HG03442 (cell line): ENCODE data around the gene PRL.

ENCODE experiments used
- ATAC-seq: cut with Tn5 transposase; IDR thresholded peaks from one replicate; pipeline ENCODE4 v1.9.1; 2021; ENCODE audit warnings: mild to moderate bottlenecking, moderate library complexity; ENCODE audit not compliant: unreplicated experiment

Gene PRL

GRCh38 chr6:22296936-22297335 lies at the start of gene PRL:
Gene PRL (minus strand): TSS chr6:22297036. CDS start chr6:22296982, 54 bp downstream.
- no peak for ATAC-seq

DNA sequence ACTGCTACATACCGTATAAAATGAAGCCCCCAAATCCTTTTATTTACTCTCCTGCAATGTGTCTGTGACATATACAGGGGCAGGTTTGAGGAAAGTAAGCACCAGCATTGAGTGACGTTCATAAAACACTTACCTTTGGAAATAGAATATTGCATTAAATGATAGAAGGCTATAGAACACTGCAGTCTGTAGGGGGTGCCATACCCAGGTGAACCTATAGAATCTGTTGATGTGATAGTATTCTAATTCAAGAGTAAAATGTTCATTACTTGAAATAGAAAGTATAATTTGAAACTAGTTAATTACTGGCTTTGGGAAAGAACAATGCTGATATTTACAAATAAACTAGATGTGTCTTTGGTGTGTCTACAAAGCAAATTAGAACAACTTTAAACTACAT lies 47.0 kb upstream of the PRL start:
- ATAC-seq = no peak

- no peak for ATAC-seq
These were observed 37.9 kb upstream of the PRL start for GRCh38 chr6:22334778-22335177.

DNA sequence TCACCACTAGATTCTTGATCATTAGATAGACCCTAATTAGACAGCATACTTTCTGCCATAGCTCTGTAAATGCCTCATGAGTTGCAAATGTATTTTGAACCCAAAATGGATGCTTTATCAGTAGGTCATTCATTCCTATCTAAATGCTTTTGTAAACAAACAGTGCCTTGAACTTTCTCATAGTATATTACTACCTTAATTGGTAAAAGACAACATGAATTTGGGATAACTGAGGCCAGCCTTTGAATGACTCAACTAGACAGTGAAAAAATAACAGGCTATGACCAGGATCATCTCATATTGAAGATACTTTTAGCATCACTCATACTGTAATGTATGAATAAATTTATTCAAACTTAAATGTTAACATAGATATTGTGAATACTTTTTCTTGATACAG lies 37.0 kb upstream of the PRL start:
- ATAC-seq = no peak

GRCh38 chr6:22332711-22333110 lies 35.9 kb upstream of the PRL start:
- no peak for ATAC-seq

- ATAC-seq = no peak
These were observed 35.4 kb upstream of the PRL start for GRCh38 chr6:22332216-22332615.

DNA sequence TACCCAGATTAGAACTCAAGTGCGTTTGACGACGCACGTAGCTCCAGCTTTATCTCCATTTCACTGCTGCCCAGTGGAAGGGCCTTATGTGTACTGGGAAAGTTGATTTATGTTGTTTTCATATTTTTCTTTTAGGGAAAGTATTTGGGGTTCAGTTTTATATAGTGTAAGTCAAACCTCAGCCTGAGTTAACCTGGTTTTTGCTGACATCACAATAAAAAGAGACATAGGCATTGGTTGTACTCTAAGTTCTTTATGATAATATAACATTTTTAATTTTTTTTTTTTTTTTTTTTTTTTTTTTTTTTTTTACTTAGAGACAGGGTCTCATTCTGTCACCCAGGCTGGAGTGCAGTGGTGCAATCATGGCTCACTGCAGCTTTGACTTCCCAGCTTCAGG lies 34.1 kb upstream of the PRL start:
- ATAC-seq = no peak

DNA sequence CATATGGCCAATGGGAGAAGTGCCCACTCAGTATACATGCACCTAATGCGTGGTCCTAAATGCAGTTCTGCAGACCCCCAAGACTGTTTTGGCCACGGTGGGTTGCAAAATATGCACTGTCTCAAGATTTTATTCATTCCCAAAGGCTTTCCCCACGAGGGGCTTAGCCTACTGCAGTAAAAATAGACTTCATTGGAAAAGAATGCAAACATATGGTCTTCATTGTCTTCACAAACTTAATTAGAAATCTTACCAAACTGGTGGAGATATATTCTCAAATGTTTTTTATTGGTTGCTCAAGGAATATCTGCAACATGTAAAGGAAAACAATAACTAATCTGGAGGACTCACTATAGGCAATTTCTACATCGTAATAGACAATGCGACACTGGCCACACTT lies 31.6 kb upstream of the PRL start:
- ATAC-seq = no peak

GRCh38 chr6:22327881-22328280 lies 31.0 kb upstream of the PRL start:
- no peak for ATAC-seq

DNA sequence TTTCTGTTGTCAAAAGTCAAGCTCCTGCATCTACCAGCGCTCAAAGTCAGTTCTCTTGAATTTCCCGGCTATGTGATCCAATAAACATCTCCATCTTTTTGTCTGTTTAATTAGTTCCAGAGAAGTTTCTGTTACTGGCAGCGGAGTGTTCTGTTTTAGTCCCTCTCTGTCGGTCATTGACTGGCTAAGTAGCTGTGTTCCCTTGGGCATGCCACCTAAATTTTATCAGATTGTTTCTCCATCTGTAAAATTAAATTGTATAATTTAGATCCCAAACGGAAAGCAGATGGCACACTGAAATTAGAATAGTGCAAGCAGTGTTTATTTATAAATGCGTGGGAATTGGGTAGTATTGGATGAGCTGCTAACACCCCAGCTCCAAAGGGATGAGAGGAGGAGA lies 29.7 kb upstream of the PRL start:
- ATAC-seq = no peak

DNA sequence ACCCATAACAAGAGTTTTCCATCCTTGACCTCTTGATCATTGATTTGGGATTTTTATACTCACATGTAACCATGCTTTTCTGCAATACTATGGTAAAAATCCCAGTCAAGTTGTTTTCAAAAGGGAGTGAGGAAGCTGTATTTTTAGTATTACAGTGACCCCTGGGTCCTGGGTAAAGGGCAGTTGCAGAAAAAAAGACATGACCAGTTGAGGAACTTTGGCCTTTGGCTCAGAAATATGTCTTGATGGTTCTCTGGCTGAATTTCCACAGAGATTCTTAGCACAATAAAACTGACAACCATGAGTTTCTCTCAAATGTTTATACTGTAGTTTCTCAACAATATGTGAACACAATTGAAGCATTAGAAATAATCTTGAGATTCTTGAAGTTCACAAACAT lies 28.6 kb upstream of the PRL start:
- ATAC-seq = no peak

DNA sequence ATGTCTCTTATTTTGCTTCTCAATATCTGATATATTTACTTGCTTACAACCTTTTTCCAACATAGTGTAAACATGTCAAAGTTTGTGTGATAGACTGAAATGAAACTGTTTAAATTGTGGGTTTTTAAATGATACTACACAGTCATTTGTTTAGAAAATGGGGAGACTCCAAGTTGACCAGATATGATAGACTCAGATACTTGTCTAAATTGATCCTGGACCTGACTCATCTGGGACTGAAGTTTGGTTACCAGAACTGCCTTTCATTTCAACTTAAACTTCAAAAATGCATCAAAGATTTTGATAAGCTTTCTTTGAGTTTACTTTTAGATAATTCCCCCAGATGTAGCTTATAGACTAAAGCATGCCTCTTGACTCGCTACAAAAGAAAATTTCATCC lies 27.0 kb upstream of the PRL start:
- no peak for ATAC-seq

DNA sequence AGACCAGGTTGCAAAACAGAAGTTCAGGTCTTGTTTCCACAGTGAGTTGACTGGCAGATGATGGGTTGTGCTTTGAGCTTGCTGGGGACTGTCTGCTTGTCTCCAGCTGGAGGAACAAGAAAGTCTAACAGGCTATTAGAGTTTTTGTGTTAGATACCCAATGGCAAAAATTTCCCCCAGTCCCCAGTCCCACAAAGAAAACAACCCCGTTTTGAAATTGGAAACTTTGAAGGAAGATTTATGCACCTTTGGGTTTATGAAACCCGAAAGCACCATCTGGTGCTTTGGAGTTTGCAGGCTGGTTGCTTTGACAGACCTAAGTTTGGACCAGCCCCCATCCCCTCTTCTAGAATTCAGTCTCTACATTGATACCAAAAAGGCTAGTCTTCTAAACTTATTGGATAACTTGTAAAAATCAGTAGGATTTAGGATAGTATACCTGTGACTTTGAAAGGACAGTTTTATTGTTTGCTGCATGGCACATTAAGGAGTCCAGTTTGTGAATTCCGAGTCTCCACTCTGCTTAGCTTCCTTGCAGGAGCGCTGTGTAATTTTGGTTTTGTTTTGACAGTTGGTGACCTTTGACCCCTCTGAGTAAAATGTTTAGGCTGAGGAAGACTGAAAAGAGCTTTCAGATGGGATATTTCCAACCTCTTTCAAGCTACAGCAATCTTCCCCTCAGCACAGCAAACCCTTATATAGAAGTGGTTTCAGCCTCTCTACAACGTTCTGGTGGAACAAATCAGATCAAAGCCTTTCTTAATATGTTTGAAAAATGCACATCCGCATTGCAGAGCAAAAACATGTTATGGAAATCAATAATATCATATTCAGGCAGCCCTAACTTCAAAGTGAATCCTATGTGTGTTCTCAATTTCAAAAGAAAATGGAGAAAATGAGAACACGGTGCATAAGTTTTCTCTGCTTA lies 25.5 kb upstream of the PRL start:
- ATAC-seq = no peak

DNA sequence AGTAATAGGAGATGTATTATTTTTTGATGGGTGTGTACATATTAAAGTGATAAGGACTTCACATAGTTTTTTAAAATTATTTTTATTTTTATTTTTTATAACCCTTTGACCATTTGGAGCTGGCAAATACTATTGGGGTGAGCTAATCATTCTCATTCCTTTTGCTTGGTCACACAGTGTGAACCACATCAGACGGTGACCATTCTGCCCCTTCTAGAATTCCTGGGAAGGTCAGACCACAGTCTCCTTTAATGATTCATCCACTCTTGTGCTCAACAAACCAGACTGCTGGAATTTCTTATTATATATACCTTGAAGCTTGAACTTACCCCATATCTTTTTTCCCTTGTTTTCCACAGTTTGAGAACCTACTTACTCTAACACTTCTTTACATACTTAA lies 23.9 kb upstream of the PRL start:
- no peak for ATAC-seq

GRCh38 chr6:22318404-22318803 lies 21.6 kb upstream of the PRL start:
- no peak for ATAC-seq

DNA sequence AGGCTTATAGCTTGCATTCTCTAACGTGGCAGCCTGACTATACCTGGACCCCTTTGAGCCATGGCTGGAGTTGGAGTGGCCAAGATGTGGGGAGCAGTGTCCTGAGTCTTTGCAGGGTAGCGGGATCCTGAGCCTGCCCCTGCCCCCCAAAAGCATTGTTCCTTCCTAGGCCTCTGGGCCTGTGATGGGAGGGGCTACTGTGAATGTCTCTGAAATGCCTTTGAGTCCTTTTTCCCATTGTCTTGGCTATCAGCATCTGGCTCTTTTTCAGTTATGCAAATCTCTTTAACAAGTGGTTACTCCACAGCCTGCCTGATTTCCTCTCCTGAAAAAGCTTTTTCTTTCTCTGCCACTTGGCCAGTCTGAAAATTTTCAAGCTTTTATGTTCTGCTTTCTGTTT lies 17.0 kb upstream of the PRL start:
- no peak for ATAC-seq

GRCh38 chr6:22308939-22309338 lies 12.1 kb upstream of the PRL start:
- no peak for ATAC-seq

GRCh38 chr6:22306741-22307466 lies 10.1 kb upstream of the PRL start:
- no peak for ATAC-seq

DNA sequence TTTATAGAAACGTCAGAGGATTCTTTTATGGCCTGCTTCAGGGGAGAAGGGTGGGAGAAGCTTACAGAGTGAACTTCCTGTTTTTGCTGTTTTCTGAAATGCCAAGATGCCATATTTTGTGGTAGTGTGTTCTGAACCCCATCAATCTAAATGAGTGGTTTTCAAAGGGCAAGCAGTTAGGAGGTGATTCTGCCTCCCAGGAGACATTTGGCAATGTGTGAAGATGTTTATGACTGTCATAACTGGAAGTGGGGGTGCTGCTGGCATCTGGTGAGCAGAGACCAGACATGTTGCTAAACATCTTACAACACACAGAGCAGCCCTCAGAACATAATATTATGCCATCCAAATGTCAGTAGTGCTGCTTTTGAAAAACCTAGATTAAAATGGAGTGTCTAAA lies 6.0 kb upstream of the PRL start:
- ATAC-seq = no peak

DNA sequence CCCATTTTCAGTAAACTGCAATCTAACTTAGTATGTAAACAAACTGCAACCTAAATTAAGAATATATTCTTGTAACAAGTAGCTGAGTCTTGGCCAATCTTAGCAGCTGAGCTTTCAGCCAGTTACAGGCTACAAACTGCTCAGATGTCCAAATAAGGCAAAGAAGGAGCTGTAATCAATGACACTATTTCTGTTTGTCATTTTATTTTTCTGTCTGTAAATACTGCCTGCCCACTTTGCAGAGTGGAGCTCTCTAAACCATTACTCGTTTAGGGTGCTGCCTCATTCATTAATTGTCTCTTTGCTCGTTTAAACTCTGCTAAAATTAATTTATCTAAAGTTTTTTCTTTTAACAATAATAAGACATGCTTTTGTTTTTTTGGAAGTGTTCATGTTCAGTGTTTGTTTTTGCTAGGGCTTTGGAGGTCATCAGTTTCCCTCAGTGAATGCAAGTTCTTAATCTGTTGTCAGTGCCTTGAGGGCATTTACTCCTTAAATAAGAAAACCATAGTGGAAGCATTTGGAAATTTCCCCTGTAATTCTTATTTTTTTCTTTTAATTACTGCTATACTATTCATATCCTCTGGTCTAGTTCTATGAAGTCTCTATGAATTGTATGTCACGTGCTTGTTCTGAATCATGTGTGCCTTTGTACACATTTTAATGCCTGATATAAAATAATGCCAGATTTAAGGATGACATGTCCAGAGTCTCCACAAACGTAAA lies 3.6 kb upstream of the PRL start:
- no peak for ATAC-seq

DNA sequence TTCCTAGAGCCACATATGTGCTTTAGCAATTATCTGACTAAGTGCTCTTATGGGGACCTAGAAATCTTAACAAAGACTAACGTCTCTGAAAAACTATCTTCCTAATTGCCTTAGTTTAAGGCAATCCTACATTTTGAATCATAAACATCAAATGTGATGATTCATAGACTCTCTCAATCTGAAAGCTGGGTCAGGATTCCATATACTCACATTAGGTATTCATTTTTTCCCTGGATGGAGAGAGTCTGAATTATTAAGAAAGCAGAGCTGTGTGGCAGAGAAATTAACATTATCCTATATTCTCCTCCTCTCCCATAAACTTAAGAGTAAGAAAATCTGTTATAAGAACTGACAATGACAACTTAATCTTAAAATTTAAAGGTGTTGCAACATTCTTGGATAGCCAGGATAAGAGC lies 1.6 kb upstream of the PRL start:
- no peak for ATAC-seq

DNA sequence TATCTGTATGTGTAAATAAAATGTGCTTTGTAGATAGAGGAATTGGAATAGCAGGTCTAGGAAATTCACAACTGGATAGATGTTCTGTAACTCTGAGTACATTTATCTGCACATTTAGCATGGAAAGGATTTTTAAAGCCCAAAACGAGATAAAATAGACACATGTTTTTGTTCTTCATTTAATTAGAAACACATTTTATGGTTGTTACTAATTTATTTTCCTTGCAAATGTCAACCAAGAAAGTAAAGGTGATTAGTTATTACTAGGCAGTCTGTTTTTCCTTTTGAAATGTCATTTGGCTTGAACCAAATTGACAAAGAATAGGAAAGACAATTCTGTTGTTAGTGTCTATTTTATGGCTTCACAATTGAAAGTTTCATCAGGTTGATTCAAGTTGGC lies 769 bp downstream of the PRL start:
- no peak for ATAC-seq
